NCI-H187 (cell line): ENCODE data around the gene DCST2.

Experiments used
- DNase-seq, 2 experiments: peaks; one replicate each; lab custom pipeline; 2025; lab: John Stamatoyannopoulos, UW

The DCST2 gene

DNA sequence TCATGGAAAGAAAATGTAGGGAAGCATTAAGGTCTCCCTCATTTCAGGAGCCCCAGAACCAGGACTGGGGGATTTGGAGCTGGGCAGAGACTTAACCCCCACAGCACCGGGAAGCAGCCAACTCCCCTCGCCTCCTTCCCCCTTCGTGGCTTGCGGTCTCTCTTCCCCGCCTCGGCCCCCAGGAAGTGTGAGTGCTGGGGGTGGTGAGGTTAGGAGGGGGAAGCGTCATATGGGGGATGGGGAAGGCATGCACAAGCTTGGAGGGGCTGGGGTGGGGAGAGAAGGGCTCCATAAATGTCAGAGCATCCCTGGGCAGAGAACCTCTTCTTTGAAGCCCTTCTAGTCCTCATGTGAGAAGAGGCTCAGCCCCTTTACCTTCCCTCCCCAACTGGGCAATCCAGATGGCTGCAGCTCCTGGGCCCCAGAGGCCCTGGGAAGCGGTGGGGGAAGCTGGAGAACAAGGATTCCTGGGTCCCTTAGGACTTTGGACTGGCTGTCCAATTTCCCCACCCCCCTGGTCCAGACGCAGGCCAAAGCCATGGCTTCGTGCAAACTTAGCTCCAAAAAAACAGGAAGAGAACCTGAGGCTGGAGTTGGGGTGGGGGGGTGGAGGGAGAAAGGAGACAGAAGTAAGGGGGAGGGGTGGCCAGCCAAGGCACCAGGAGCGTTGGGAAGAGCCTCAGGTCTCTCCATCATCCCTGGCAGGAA, 23.2 kb downstream of the DCST2 start:
- no peak for DNase-seq

DNA sequence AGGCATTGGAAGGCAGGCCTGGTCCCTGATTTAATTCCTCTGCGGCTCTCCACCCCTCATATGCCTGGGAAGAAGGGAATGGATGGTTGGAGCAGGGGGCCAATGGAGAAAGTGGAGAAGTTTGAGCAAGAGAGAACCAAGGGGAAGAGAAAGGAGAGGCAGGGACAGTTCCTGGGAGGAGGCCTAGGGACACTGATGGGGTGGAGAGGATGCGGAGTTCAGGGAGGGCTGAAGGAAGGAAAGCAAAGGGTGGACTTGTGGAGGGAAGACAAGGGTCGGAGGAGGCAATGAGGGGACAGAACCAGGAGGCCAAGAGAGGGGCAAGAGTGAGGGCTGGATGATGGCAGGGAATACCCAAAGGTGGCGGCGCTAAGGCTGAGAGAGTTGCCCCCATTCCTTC, 23.8 kb downstream of the DCST2 start:
- DNase-seq: no peak

DNA sequence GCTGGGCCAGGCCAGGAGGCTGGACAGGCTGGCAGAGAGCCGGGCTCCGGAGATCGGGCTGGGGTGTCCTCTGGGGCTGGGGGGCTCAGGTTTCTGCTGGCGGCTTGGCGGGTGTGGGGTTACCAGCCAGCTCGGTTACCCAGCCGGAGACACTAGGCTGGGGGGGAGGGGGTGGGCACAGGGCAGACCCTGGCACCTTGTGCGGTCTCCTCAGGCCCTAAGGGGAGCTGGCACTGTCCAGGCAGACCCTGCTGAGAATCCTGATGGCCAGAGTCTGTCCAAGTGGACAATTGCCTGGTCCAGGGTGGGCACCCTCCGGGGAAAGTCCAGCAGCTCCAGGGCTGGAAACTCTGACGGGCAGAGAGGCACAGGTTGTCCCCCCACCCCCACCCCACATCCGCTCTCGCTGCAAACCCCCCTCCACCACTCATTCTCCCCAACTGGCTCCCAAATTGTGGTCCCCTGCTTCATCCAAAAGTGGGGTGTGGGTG, 24.3 kb downstream of the DCST2 start:
- no peak for DNase-seq

DNA sequence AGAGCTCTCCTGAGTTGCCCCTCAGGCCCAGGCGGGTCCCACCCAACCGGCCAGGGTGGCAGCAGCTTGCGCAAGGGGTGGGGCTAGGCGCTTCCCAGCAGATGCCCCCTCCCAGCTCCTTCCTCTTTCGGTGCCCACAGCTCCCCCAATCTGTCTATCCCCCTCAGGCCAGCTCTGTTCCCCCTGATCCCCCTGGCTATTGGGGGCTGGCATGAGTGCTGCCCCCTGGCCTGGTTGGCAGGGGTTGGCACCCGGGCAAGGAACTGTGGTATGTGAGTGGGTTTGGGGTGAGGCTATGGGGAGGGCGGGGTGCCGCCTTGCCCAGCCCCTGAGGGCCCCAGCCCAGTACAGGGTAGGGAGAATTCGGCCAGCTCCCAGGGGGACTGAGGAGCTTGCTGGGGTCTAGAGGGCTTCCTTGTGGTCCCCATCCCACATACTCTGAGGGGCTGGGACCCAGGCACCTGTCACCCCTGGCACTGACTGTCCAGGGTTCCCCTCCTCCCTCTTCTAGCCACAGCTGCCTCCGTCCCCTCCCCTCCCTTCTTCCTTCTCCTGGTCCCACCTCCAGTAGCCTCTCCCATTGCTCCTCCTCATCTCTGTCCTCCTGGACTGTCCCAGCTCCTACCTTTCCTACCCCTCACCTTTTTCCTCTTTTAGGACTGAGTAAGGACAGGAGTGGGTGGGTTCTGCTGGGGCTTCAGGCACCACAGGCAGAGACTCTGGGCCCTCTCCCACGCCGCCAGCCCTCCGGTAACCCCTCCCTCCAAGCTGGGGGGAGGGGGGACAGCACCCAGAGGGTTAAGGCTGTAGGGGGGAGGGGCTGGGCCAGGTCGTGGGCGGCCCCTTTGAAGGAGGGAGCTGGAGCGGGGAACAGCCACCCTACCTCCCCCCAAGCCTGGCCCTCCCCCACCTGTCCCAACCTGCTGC, 25.3 kb downstream of the DCST2 start:
- DNase-seq: no peak

DNA sequence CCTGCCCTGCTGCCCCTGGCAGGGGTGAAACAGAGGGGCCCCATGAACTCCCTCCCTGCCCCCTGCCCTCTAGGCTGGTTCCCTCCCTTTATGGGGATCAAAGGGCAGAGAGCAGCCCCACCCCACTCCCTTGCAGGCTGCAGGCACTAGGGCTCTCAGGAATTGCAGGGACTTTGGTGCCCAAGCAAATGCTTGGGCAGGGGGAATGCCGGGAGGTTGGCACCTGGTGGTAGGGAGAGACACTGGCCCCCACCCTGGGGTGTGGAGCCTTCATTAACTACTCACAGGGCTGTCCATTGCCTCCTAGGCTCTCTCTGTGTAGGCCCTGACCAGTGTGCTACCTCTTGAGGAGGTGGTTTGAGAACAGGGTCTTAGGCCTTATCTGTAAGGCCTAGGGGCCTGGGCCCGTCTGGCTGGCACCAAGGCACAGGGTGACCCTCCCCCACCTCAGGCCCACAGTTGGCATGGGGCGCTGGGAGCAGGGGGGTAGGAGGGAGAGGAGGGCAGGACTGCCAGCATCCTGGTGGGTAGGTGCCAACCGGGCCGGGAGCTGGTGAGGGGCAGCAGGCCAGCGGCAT, 26.2 kb downstream of the DCST2 start:
- DNase-seq: no peak

DNA sequence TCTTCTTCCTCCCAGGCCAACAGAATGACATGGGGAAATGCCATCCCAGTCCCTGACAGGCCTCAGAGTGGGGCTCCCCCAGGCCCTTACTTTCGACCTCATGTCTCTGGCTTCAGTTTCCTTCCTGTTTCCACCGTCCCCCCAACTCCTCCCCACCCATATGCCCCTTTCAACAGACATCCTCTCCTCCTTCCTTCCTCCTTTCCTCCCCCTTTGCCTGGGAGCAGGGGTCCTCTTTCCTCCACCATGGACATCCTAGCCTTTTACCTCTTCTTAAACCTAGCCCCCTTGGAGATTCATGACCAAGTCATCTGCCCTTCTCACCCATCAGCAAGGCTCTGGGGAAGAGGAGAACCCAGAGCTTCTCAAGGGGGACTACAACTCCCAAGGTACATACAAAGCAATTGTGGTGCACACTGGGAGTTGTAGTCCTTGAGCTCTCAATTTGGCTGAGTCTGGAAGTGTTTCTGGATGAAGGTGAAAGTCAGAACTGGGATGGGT, 26.9 kb downstream of the DCST2 start:
- DNase-seq: no peak

DNA sequence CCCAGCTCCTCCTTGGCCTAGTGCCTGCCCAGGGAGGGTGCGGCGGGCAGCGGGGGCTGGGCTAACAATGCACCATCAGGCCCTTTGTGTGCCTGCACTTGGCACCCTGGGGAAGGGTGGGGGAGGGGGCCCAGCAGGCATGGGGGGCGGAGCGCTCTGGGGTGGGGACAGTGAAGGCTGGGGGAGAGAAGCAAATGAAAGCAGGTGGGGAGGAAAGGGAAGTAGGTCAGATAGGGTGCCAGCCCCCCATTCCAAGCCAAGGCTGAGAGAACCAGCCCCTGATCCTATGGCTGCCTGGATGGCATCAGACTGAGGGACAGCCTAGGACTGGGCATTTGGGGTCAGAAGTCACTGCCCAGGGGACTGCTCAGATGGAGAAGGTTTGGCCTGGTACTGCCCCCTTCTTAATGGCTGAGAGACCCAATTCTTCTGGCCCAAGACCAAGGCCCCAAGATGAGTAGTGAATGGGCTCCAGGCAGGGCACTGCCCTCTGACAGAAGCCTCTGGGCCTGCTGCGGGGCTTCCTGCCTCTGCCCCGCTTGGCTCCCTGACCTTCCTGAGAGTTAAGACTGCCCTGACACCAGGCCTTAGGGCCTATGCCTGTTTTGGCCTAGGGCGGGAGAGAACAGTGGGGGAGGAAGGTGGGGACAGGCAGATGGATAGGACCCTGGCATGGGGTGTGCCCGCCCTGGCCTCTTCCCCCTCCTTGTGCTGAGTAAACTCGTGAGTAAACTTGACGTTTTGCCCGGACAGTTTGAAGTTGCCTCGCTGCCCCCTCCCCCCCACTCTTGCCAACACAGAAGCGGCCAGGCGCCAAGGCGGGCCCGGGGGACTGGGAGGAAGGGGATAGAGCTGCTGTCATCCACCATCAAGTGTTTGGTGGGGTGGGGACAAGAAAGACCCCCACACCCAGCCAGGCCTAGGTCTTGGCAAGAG, 28.2 kb downstream of the DCST2 start:
- no peak for DNase-seq

DNA sequence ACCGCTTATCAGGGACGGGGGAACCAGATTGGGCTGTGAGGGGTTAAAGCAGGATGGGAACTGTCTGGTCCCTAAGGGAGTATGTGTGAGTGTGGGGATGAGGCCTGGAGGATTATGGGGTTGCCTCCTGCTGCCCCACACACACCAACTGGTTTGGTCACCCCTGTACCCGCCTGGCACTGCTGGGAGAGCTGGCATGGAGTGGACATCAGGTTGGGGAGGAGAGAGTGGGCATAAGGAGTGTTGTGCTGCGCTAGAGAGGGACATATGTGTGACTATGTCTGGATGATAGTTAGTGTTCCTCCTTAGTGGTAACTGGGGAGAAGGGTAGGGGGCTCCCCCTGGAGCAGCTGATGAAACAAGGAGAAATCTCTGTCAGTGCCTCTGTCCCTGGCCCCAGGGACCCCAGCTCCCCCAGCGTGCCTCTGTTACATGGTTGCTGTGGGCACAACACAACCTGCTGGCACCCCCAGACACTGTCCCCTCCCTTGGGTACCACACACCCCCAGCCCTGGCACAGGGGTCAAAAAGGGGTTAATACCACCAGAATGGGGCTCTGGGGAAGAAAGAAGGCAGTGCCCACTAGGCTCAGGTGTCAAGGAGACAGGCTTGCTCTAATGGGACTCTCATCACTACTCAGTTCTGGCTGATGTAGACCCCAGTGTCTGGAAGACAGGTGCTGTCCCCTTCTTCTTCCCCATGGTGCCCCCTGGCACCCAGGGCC, 29.1 kb downstream of the DCST2 start:
- no peak for DNase-seq

DNA sequence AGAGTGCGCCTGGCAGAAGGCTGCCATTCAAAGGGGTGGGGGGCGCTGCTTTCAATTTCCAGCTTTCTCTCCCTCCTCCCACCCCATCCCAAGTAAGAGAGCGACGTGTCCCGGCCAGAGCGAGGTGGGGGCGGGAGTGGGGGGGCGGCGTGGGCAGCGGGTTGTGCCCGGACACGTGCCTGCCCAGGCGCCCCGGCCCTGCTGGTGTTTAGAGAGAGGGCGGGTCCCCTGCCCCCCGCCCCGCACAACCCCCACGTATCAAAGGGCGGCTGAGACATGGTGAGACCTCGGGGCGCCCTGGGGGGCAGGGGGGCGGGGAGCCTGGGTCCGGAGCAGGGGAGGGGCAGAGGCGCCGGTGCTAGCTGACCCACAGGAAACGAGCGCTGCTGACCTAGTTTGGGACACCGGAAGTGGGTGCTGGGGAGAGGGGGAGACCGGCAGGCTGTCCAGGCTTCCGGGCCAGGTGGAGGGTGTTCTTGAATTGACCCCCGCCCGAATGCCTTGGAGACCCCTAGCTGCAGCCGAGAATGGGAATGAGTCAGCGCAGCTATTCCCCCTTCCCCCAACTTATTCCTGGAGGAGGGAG, 29.7 kb downstream of the DCST2 start:
- no peak for DNase-seq

DNA sequence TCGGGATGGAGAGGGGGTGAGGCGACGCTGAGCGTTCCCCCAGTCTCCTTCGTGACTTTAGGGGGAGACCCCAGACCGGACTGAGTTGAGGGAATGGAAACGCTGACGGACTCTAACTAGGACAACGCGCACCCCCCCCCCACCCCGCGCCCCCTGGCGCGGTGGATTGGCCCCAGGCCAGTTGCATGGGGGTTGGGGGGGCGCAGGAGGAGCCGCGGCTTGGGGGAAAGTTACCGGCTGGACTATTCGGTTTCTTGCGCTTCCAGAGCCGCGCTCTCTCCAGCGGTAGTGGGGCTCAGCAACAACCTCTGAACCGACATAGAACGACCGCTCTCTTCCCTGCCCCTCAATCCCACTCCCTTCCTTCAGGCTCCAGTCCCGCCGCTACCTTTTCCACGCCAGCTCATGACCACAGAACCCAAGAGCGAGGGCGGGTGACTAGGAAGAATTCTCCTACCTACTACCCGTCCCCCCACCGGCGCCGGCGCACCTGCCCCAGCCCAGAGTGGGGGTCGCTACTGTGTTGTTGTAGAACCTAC, 30.3 kb downstream of the DCST2 start:
- DNase-seq: no peak

DNA sequence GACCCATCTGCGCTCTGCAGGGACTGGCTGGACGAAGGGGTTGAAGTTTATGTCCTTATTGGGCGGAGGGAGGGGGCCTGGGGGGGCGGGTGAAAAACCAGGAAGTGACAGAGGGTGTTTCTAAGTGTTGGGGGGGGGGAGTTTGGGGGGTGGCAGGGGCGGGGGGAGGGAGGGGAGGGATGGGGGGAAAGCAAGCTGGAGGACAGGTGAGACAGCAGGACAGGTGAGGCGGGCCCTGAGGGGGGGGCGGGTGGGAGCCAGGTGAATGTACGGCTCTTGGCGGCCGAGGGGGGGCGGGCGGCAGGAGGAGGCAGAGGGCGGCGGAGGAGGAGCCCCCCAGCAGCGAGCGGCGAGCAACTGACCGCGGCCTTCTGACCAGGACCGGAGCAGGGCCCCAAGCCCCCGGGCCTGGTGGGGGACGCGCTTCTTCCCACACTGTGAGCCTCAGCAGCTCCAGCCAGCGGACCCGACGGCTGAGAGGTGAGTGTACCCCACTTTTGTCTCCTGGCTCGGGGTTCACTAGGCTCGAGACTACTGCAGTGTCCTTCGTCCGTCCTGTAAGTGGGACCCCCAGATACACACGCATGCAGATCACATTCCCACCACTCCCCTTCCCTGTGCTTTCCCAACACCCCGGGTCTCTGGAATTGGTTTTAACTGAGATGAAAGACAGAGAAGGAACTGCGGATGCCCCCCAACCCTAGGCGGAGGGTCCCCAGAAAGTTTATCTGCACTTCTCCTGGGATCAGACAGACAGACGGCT, 30.9 kb downstream of the DCST2 start, which contains the start of gene ZBTB7B:
ZBTB7B (plus strand) TSS at position 339 of the 763 bp plus-strand sequence. CDS start 11,859 bp downstream, outside the sequence.
- DNase-seq: peak in 1 of 2 experiments; percentile 89

DNA sequence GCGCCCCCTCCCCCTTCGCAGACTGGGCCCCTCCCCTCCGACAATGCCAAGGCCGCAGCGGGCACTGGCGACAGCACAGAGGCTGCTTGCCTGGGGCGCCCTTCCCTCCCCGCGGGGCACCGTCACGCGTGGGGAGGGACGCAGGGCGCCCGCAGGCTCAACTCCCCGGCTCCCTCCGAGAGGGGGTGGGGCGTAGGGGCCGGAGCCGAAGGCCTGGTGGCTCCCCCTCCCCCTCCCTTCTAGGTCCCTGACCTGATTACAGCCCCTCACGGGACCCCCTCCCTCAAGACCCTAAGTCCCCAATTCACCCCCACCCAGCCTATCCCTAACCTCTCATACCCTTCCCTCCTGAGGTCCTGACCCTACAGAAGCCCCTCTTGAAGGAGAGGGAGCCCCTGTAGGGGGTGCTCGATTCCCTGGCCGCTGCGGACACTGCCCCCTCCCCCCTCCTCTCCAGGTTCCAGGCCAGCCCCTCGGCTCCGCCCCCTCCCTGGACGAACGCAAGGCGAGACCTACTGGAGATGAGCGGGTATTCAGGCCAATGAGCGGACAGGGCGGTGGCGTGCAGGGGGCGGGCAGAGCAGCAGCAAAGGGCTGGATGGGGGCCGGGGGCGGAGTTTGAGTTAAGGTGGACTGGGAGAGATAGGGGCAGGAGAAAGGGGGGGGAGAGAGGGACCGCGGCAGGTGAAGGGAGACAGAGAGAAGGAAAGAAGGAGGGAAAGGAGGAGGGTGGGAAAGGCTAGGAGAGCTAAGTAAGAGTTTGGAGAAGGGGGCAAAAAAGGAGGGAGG, 31.7 kb downstream of the DCST2 start:
- DNase-seq: peak; percentile 99 to 100

DNA sequence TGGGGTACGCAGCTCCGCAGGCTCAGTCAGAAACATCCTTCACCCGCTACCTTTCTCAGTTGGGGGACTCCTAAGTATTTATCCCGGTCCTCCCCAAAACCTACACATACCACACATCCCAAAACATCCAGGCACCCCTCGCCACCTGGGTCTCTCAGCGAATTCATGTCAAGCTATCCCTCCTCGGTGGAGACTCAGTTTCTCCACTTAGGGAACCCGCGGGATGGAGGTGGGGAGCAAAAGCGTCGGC, 32.2 kb downstream of the DCST2 start:
- DNase-seq: no peak

DNA sequence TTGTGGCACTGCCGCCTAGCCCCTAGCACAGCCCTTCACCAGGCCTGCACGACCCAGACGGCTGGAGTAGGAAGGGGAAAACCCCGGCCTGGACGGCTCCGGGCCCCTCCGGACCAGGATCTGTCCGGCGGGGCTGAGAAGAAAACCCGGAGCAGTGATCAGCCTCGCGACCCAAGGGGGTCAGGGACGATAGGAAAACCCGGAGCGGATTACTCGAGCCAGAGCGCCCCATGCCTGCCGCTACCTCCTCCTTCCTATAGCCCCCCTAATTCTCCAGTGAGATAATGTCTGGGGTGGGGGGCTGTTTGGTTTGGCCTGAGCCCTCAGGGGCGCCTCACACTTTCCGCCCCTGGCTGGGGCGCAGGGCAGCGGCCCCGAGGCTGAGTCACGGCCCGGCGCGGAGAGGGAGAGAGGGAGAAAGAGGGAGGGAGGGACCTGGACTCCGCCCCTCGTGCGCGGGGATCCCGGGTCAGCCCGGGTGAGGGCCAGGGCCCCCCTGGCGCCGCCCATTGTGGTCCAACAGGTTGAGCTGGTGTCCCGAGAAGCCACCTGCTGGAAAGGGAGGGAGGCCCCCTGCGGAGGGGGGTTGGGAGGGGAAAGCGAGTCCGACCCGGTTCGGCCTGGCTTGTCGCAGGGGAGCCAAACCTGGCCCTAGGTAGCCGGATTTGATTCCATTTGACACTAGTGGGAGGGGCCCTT, 32.7 kb downstream of the DCST2 start:
- DNase-seq: peak; percentile 86 to 99

DNA sequence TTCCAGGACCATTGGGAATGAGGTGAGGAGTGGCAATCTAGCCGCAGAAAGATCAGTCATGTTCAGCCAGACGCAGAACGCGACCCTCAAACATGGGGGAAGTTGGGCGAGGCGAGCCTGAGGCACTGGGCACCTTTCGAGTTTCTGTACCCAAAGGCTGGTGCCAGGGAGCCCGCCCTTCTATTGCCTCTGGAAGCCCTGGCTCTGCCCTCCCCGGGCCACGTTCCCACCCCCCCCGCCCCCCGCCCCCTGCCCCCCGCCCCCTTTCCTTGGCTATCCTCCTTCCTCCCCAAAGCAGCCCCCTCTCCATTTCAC, 33.2 kb downstream of the DCST2 start:
- DNase-seq: no peak

DNA sequence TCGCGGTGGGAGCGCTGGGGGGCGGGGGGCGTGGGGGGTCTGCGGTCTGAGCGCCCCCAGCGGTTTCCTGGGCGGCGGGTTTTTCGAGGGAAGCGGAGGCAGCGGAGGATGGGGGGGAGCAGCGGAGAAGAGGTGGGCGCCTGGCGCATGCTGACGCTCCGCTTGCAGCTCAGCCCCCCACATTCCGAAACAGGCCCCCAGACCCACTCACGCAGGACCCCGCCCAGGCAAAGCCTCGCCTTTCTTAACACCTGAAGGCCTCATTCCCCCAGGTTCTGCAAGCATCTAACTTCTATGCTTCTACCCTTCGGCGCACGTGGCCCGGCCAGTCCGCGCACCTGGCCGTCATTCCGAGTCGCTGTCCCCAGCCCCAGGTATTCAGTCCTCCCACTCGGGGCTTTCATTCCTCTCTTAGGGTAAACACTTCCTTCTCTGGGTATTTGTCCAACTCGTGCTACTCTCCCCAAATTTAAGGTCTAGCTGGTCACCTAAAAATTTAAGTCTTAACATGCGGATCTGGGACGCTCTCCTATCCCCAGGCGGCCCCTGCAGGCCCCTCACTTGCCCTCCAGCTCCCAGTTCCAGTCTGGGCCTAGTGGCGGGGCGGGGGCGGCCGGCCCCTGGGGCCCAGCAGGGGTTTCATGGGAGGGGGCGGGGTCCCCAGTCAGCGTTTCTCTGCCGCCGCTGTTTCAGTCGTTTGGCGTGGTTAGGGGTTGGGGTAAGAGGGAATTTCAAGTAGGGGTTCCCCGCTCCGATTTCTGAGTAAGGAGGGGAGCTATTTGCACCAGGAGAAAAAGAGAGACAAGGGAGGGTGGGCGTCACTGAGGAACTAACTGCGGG, 33.8 kb downstream of the DCST2 start:
- DNase-seq: peak; percentile 28 to 36
